Adrenal gland (tissue), 12 donors: Measurements from ENCODE around the gene SLC24A3. TPM values are rescaled to one million over a fixed set of nuclear protein-coding genes. Genes with fewer than 3 reads are reported as not detected.

ENCODE experiments used
- DNase-seq, 7 donors: peaks; one replicate each; pipeline ENCODE4 v3.0.0-alpha.2; 2019 to 2020
- H3K27ac ChIP-seq, 5 donors: fragments of 200-600 bp; sonication (generic) in 4 of 5; 1 replicate in 3 of 5; 2 replicates in 2 of 5; pipeline versions ENCODE4 v1.5.1 to v1.8.0; 2016 to 2020; ENCODE audit warnings: mild to moderate bottlenecking in 1 of 5
- H3K27me3 ChIP-seq: fragments of 200-600 bp; 2 replicates; pipeline ENCODE4 v1.8.0; 2021
- H3K36me3 ChIP-seq, 2 donors: fragments of 200-600 bp; replicated peaks in 1 of 2; 1 replicate in 1 of 2; 2 replicates in 1 of 2; pipeline versions ENCODE4 v1.5.1 to v1.8.0; 2018 to 2022
- H3K4me1 ChIP-seq, 2 donors: fragments of 200-600 bp; replicated peaks in 1 of 2; 1 replicate in 1 of 2; 2 replicates in 1 of 2; pipeline versions ENCODE4 v1.5.1 to v1.8.0; 2018 to 2021
- H3K4me3 ChIP-seq, 4 donors: fragments of 200-600 bp; sonication (generic) in 3 of 4; one replicate each; pipeline ENCODE4 v1.5.1; 2016 to 2018
- H3K9me3 ChIP-seq, 3 donors: fragments of 200-600 bp; sonication (generic) in 1 of 3; replicated peaks in 1 of 3; 1 replicate in 2 of 3; 2 replicates in 1 of 3; pipeline versions ENCODE4 v1.5.1 to v1.8.0; 2016 to 2021
- CTCF ChIP-seq, 6 experiments: fragments of 450-650 bp in 4 of 6; fragments of 200-600 bp in 2 of 6; sonication (generic) in 1 of 6; IDR thresholded peaks; 1 replicate in 5 of 6; 2 replicates in 1 of 6; pipeline versions ENCODE4 v1.5.1 to v1.8.0; 2016 to 2021; ENCODE audit warnings: antibody characterized with exemption in 6 of 6, mild to moderate bottlenecking in 2 of 6, moderate library complexity in 1 of 6
- POLR2A ChIP-seq, 2 donors: fragments of 450-650 bp; IDR thresholded peaks; one replicate each; pipeline ENCODE4 v1.6.1; 2017; ENCODE audit warnings: antibody characterized with exemption in 2 of 2, mild to moderate bottlenecking in 2 of 2, moderate library complexity in 1 of 2
- WGBS, 4 donors: extraction: QIAGEN DNeasy Blood & Tissue Kit in 2 of 4; methylation state at CpG; one replicate each; pipeline versions ENCODE4 v1.1.5 to v1.1.7; 2013 to 2017; 5-methylcytosine and 5-hydroxymethylcytosine counted together
- intact Hi-C, 2 donors: fragments of 100-400 bp; cut with DNase I; formaldehyde crosslinking; loops; one replicate each; pipeline versions ENCODE4 v1.14.1 to v1.15.0; 2022 to 2023
- polyA plus RNA-seq, 3 donors: library from polyadenylated mRNA; stranded (reverse); fragments of 200-250 nt in 2 of 3; fragments of 350-450 nt in 1 of 3; fragmentation: Illumina TruSeq in 1 of 3; extraction: RNeasy Lipid Tissue Mini Kit (QIAGEN cat#74804) in 1 of 3; gene quantifications; one replicate each; pipeline ENCODE4 v1.2.3, GENCODE V29; 2013 to 2014
- total RNA-seq, 9 donors: library from RNA; depleted of rRNA in 4 of 9; stranded (reverse); fragments of >200 nt in 4 of 9; fragments of 120-200 nt in 1 of 9; fragmentation: NEBNext Ultra II Directional in 1 of 9; extraction: Animal tissue kit (Norgen Biotek cat#: 25700) in 1 of 9; gene quantifications; one replicate each; pipeline versions ENCODE4 v1.1.0 to v1.2.4, GENCODE V29; 2013 to 2023
- donor health status: healthy with polysubstance abuse.
- donor health status: Bipolar disorder and iron deficiency.
- donor health status: DM: yes; HTN: yes; CAD: no.
- donor health status: DM: no; HTN: no; CAD: no.
- donor health status: DM: no; HTN: no; CAD: no.
- donor health status: DM: yes; HTN: yes; CAD: no.

The SLC24A3 gene
- total and polyA plus RNA-seq, 12 donors: 0.89 to 44.4 (median 2.7) TPM

GRCh38 chr20:19723051-19723450, 510.6 kb downstream of the SLC24A3 start:
- intact Hi-C loops: no loop called here

GRCh38 chr20:19723813-19724430, 511.5 kb downstream of the SLC24A3 start:
- WGBS, 4 donors: 85 to 92% (median 87%) methylated on average over 8 to 11 of the region's 11 CpGs
- Histone ChIP-seq H3K4me3 (no peak overlapping the region), H3K9me3 (no peaks in the 10 kb centered on the region), H3K4me1 (no peaks in the 10 kb centered on the region), H3K27ac (no peak overlapping the region), H3K27me3 (no peaks in the 10 kb centered on the region), H3K36me3 (no peaks in the 10 kb centered on the region)
- DNase-seq: no peak
- no peak for TF ChIP-seq POLR2A (IDR thresholded peaks at IDR 0.05)
- TF ChIP-seq CTCF (IDR thresholded peaks at IDR 0.05): no peak
- intact Hi-C loops: no loop called here

More at GRCh38 chr20:19723051-19723450, 510.6 kb downstream of the SLC24A3 start:
- H3K27ac ChIP-seq: no peak overlapping the region
- H3K36me3 ChIP-seq: no peaks in the 10 kb centered on the region
- H3K27me3 ChIP-seq: no peaks in the 10 kb centered on the region
- TF ChIP-seq POLR2A (IDR thresholded peaks at IDR 0.05): no peak
- no peak for TF ChIP-seq CTCF (IDR thresholded peaks at IDR 0.05)
- no peaks in the 10 kb centered on the region for H3K4me1 ChIP-seq
- DNase-seq: no peak
- H3K9me3 ChIP-seq: no peaks in the 10 kb centered on the region
- 76 to 87% (median 83%) methylated on average over 4 of the region's 4 CpGs for WGBS, 4 donors
- H3K4me3 ChIP-seq: no peak overlapping the region

DNA sequence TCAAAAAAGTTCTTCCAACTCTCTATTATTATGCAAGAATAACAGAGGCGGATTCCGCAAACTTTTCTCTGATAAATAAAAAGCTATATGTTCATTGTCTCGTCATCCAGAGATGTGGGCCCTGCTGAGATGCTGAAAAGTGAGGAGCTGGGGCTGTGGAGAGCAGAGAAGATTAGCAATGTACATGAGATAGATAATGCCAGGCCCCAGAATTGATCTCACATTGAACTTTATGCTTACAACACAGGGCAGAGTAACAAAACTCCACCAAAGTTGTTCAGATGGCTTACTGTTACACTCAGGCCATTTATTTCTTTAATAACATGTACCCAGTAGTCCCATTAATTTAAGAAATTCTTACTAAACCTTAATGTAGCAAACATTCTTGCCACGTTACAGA, 512.9 kb downstream of the SLC24A3 start:
- Histone ChIP-seq H3K36me3 (no peaks in the 10 kb centered on the region), H3K27ac (no peak overlapping the region), H3K4me1 (no peaks in the 10 kb centered on the region), H3K4me3 (no peak overlapping the region), H3K9me3 (no peaks in the 10 kb centered on the region), H3K27me3 (no peaks in the 10 kb centered on the region)
- TF ChIP-seq CTCF (IDR thresholded peaks at IDR 0.05) (no peak), POLR2A (IDR thresholded peaks at IDR 0.05) (no peak)
- intact Hi-C loops: no loop called here
- DNase-seq: no peak
- 89 to 96% (median 93%) methylated on average over 4 of the region's 4 CpGs for WGBS, 4 donors

- no peak overlapping the region for H3K4me3 ChIP-seq
- intact Hi-C loops: no loop called here
- TF ChIP-seq CTCF (IDR thresholded peaks at IDR 0.05) (no peak), POLR2A (IDR thresholded peaks at IDR 0.05) (no peak)
- H3K9me3 ChIP-seq: no peaks in the 10 kb centered on the region
- H3K36me3 ChIP-seq: no peaks in the 10 kb centered on the region
- no peak for DNase-seq
- H3K27ac ChIP-seq: no peak overlapping the region
- no peaks in the 10 kb centered on the region for H3K27me3 ChIP-seq
- H3K4me1 ChIP-seq: no peaks in the 10 kb centered on the region
- WGBS, 4 donors: 86 to 92% (median 88%) methylated on average over 1 of the region's 1 CpG
These were observed 513.5 kb downstream of the SLC24A3 start for GRCh38 chr20:19725814-19726525.
